HG03159 (cell line): Measurements from ENCODE around the gene IGLL1.
"Not testable (repeated sequence)": the region's sequence is repeated elsewhere in the genome, so short reads cannot be mapped to it uniquely, and the experiment has no call there.

Experiments used
- ATAC-seq: cut with Tn5 transposase; IDR thresholded peaks from one replicate; pipeline ENCODE4 v1.9.1; 2021; ENCODE audit warnings: mild to moderate bottlenecking, moderate library complexity; ENCODE audit not compliant: unreplicated experiment

The IGLL1 gene

GRCh38 chr22:23579870-23580575 lies at the start of gene IGLL1:
IGLL1 (minus strand) TSS chr22:23580290; CDS start chr22:23580190, 100 bp downstream.
- no peak for ATAC-seq

GRCh38 chr22:23628056-23628743 lies 48.1 kb upstream of the IGLL1 start:
- not testable (repeated sequence) for ATAC-seq

GRCh38 chr22:23627401-23628055 lies 47.4 kb upstream of the IGLL1 start:
- not testable (repeated sequence) for ATAC-seq

GRCh38 chr22:23626286-23626975 lies 46.3 kb upstream of the IGLL1 start:
- ATAC-seq, result no peak

GRCh38 chr22:23622634-23623033 lies 42.5 kb upstream of the IGLL1 start:
- ATAC-seq, result no peak

- ATAC-seq, result not testable (repeated sequence)
These were observed 41.8 kb upstream of the IGLL1 start for GRCh38 chr22:23621916-23622315.

- no peak for ATAC-seq
These were observed 41.1 kb upstream of the IGLL1 start for GRCh38 chr22:23621082-23621780.

- ATAC-seq, result no peak
These were observed 33.3 kb upstream of the IGLL1 start for GRCh38 chr22:23613193-23613972.

- no peak for ATAC-seq
These were observed 30.1 kb upstream of the IGLL1 start for GRCh38 chr22:23609983-23610781.

- ATAC-seq, result no peak
These were observed 28.5 kb upstream of the IGLL1 start for GRCh38 chr22:23608583-23608982.

- ATAC-seq, result no peak
These were observed 26.4 kb upstream of the IGLL1 start for GRCh38 chr22:23606204-23607131.

GRCh38 chr22:23604939-23605712 lies 25.0 kb upstream of the IGLL1 start:
- no peak for ATAC-seq

- ATAC-seq, result no peak
These were observed 23.2 kb upstream of the IGLL1 start for GRCh38 chr22:23603266-23603665.

GRCh38 chr22:23598805-23599518 lies 18.9 kb upstream of the IGLL1 start:
- no peak for ATAC-seq

- ATAC-seq, result not testable (repeated sequence)
These were observed 17.6 kb upstream of the IGLL1 start for GRCh38 chr22:23597576-23598268.

- not testable (repeated sequence) for ATAC-seq
These were observed 15.8 kb upstream of the IGLL1 start for GRCh38 chr22:23595904-23596303.
